H1 (cell line): Measurements from ENCODE around the gene RXFP4. TPM values are rescaled to one million over a fixed set of nuclear protein-coding genes. Genes with fewer than 3 reads are reported as not detected.

ENCODE experiments used
- ATF2 ChIP-seq: IDR thresholded peaks from 2 replicates; pipeline ENCODE4 v1.6.1; 2012; ENCODE audit warnings: low read length, inconsistent platforms
- BRCA1 ChIP-seq: IDR thresholded peaks from 2 replicates; pipeline ENCODE4 v1.6.1; 2012; ENCODE audit warnings: low read depth, low read length, improper control_type of control experiment
- CHD1 ChIP-seq: IDR thresholded peaks from 2 replicates; pipeline ENCODE4 v1.6.1; 2012; ENCODE audit warnings: low read depth, low read length, improper control_type of control experiment
- EP300 ChIP-seq, 2 experiments: IDR thresholded peaks; 1 replicate in 1 of 2; 2 replicates in 1 of 2; pipeline ENCODE4 v1.6.1; 2011 to 2012; ENCODE audit warnings: low read depth in 2 of 2, low read length in 2 of 2, mild to moderate bottlenecking in 2 of 2, borderline replicate concordance in 1 of 2, inconsistent platforms in 1 of 2, moderate library complexity in 1 of 2
- EZH2 ChIP-seq: fragments of 200-600 bp; sonication (generic); IDR thresholded peaks from 2 replicates; pipeline ENCODE4 v1.7.1; 2012; ENCODE audit warnings: low read depth, mild to moderate bottlenecking, moderate library complexity, low read length, inconsistent platforms; ENCODE audit not compliant: severe bottlenecking
- JUN ChIP-seq: IDR thresholded peaks from 2 replicates; pipeline ENCODE4 v1.6.1; 2011; ENCODE audit warnings: low read depth, mild to moderate bottlenecking, improper control_type of control experiment, low read length
- JUND ChIP-seq: IDR thresholded peaks from 2 replicates; pipeline ENCODE4 v1.6.1; 2011; ENCODE audit warnings: mild to moderate bottlenecking, improper control_type of control experiment, low read length
- KDM4A ChIP-seq: IDR thresholded peaks from one replicate; pipeline ENCODE4 v1.7.1; 2012; ENCODE audit warnings: low read depth, mild to moderate bottlenecking, moderate library complexity, low read length, inconsistent platforms; ENCODE audit not compliant: severe bottlenecking
- MAX ChIP-seq: IDR thresholded peaks from 2 replicates; pipeline ENCODE4 v1.6.1; 2012; ENCODE audit warnings: inconsistent platforms
- NANOG ChIP-seq: IDR thresholded peaks from 2 replicates; pipeline ENCODE4 v1.6.1; 2011; ENCODE audit warnings: low read length, low read depth, mild to moderate bottlenecking, inconsistent platforms; ENCODE audit not compliant: insufficient read depth, poor library complexity, severe bottlenecking
- PHF8 ChIP-seq: fragments of 200-600 bp; sonication (generic); conservative IDR thresholded peaks from 2 replicates; pipeline ENCODE4 v1.7.1; 2012; ENCODE audit warnings: low read depth, mild to moderate bottlenecking, inconsistent platforms, low read length, moderate library complexity
- POLR2AphosphoS5 ChIP-seq: IDR thresholded peaks from 2 replicates; pipeline ENCODE4 v1.6.1; 2011; ENCODE audit warnings: low read depth, low read length
- RAD21 ChIP-seq, 2 experiments: IDR thresholded peaks in 1 of 2; conservative IDR thresholded peaks in 1 of 2; 2 replicates each; pipeline ENCODE4 v1.6.1; 2011; ENCODE audit warnings: low read depth in 2 of 2, low read length in 2 of 2, improper control_type of control experiment in 1 of 2, inconsistent platforms in 1 of 2, mild to moderate bottlenecking in 1 of 2, moderate library complexity in 1 of 2
- RXRA ChIP-seq: IDR thresholded peaks from 2 replicates; pipeline ENCODE4 v1.6.1; 2011; ENCODE audit warnings: low read depth, mild to moderate bottlenecking, low read length, moderate library complexity; ENCODE audit not compliant: insufficient read depth
- SAP30 ChIP-seq: fragments of 300-600 bp; sonication (generic); IDR thresholded peaks from 2 replicates; pipeline ENCODE4 v1.7.1; 2012; ENCODE audit warnings: low read length, moderate library complexity, mild to moderate bottlenecking, inconsistent platforms; ENCODE audit not compliant: insufficient read depth, insufficient replicate concordance
- SIRT6 ChIP-seq: IDR thresholded peaks from one replicate; pipeline ENCODE4 v1.7.1; 2012; ENCODE audit warnings: low read length, inconsistent platforms
- USF2 ChIP-seq: IDR thresholded peaks from 2 replicates; pipeline ENCODE4 v1.6.1; 2011; ENCODE audit warnings: low read length, improper control_type of control experiment
- YY1 ChIP-seq: IDR thresholded peaks from 2 replicates; pipeline ENCODE4 v1.6.1; 2011; ENCODE audit warnings: low read depth, mild to moderate bottlenecking, low read length
- polyA plus RNA-seq, 7 experiments: library from polyadenylated mRNA; depleted of rRNA in 3 of 7; stranded (reverse) in 5 of 7; unstranded in 2 of 7; fragments of >200 nt in 5 of 7; fragments of 200-250 nt in 2 of 7; gene quantifications; 1 replicate in 5 of 7; 2 replicates in 1 of 7; 4 replicates in 1 of 7; pipeline versions ENCODE4 v1.2.1 to v1.2.3, GENCODE V29; 2011 to 2013; ENCODE audit warnings: missing spikeins in 2 of 7, mixed read lengths in 2 of 7
- total RNA-seq: library from RNA; stranded (reverse); fragmentation: NEBNext Ultra II Directional; extraction: Animal tissue kit (Norgen Biotek cat#: 25700); gene quantifications from 2 replicates; pipeline ENCODE4 v1.2.1, GENCODE V29; 2021

Gene RXFP4
- total and polyA plus RNA-seq, 2 of the 8 experiments (the other 6 are each of a cell fraction or from before 2014, with no cell fraction given) = not detected

- TF ChIP-seq MAX (peak; percentile 72; the same call in 1 of the 2 replicates), RXRA (no peak), SAP30 (no peak), BRCA1 (no peak), PHF8 (peak; percentile 97), CHD1 (no peak; the same call in none of the 2 replicates), JUN (no peak), SIRT6 (no peak), ATF2 (peak; percentile 38; the same call in 1 of the 2 replicates), USF2 (no peak), EP300 (IDR thresholded peaks at IDR 0.05; ENCODE audit: borderline replicate concordance in 1 of 2, low read depth in 2 of 2, low read length in 2 of 2) (no peak), KDM4A (no peak), JUND (peak; percentile 21; the same call in 1 of the 2 replicates), POLR2AphosphoS5 (peak; percentile 99), YY1 (peak; percentile 98), NANOG (no peak), RAD21 (IDR thresholded peaks at IDR 0.05 in 1 of 2, conservative IDR thresholded peaks at IDR 0.05 in 1 of 2; ENCODE audit: low read depth in 2 of 2, low read length in 2 of 2) (peak in 1 of 2 experiments; percentile 10; a peak in 2 of 4 replicates), EZH2 (no peak)
- TF ChIP-seq, all 59 proteins: peak for 21
Measured at GRCh38 chr1:155934097-155934935, 7.1 kb upstream of the RXFP4 start, which contains the start of gene KHDC4 (continued).
